ENCODE data around the gene ATCAY. TPM values are rescaled to one million over a fixed set of nuclear protein-coding genes. Genes with fewer than 3 reads are reported as not detected.

Gene ATCAY
- polyA plus RNA-seq, 3 donors: not detected

DNA sequence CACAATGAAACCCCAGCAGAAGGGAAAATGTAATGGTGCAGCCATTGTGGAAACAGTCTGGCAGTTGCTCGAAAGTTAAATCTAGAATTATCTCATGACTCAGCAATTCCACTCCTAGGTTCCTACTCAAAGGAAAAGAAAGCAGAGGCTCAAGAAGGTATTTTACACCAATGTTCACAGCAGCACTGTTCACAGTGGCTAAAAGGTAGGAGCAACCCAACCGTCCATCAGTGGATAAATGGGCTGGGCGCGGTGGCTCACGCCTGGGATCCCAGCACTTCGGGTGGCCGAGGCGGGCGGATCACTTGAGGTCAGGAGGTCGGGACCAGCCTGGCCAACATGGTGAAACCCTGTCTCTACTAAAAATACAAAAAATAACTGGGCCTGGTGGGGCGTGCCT lies 37.5 kb upstream of the ATCAY start:
- intact Hi-C loops (cut with micrococcal nuclease): no loop called here
- H3K4me1 ChIP-seq (ENCODE audit: control insufficient read depth in 1 of 2, insufficient read depth in 2 of 2, low read length in 2 of 2): no peaks in the 10 kb centered on the region
- WGBS (ENCODE audit: insufficient coverage): 98% methylated on average over 5 of the region's 11 CpGs
- peaks cover 4 to 5% of the 10 kb centered on the region in 2 donors for H3K9me3 ChIP-seq (replicated peaks in 1 of 2; ENCODE audit: control insufficient read depth in 1 of 2, insufficient read depth in 1 of 2, low read length in 2 of 2)
- H3K9ac ChIP-seq (ENCODE audit: insufficient read depth, low read length, poor library complexity, severe bottlenecking): no peak overlapping the region
- no peak overlapping the region for H3K27ac Mint-ChIP-seq
- H4K20me1 ChIP-seq (ENCODE audit: insufficient read depth, low read length): no peaks in the 10 kb centered on the region
- H3K27me3 Mint-ChIP-seq (ENCODE audit: low read depth in 3 of 3): peaks cover 2 to 5% (median 4%) of the 10 kb centered on the region in 3 donors
- no peaks in the 10 kb centered on the region for H3K79me2 ChIP-seq (ENCODE audit: insufficient read depth, low read length)
- TF ChIP-seq, protein P1, sequence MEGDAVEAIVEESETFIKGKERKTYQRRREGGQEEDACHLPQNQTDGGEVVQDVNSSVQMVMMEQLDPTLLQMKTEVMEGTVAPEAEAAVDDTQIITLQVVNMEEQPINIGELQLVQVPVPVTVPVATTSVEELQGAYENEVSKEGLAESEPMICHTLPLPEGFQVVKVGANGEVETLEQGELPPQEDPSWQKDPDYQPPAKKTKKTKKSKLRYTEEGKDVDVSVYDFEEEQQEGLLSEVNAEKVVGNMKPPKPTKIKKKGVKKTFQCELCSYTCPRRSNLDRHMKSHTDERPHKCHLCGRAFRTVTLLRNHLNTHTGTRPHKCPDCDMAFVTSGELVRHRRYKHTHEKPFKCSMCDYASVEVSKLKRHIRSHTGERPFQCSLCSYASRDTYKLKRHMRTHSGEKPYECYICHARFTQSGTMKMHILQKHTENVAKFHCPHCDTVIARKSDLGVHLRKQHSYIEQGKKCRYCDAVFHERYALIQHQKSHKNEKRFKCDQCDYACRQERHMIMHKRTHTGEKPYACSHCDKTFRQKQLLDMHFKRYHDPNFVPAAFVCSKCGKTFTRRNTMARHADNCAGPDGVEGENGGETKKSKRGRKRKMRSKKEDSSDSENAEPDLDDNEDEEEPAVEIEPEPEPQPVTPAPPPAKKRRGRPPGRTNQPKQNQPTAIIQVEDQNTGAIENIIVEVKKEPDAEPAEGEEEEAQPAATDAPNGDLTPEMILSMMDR (IDR thresholded peaks at IDR 0.05): no peak
- H3K36me3 Mint-ChIP-seq: no peaks in the 10 kb centered on the region
- H3K4me1 Mint-ChIP-seq: no peaks in the 10 kb centered on the region
- peaks cover 1 to 9% (median 7%) of the 10 kb centered on the region in 7 donors for H3K9me3 Mint-ChIP-seq
- no peak overlapping the region for H3K4me3 ChIP-seq (replicated peaks in 1 of 3; ENCODE audit: low read depth in 2 of 3, low read length in 3 of 3)
- no peak for DNase-seq
- H3K27ac ChIP-seq (ENCODE audit: low read depth in 1 of 2, low read length in 2 of 2): no peak overlapping the region
- no peak overlapping the region for H3K4me3 Mint-ChIP-seq
- H2AFZ ChIP-seq (ENCODE audit: insufficient read depth, low read depth, low read length, poor library complexity, severe bottlenecking): no peak overlapping the region
- no peak overlapping the region for H3K4me2 ChIP-seq (replicated peaks; ENCODE audit: extremely low read depth, low read length, poor library complexity, severe bottlenecking)
- no peaks in the 10 kb centered on the region for H3K36me3 ChIP-seq (replicated peaks in 1 of 2; ENCODE audit: control insufficient read depth in 1 of 2, insufficient read depth in 2 of 2, low read length in 2 of 2)
- no peaks in the 10 kb centered on the region for H3K27me3 ChIP-seq (ENCODE audit: control insufficient read depth in 2 of 2, insufficient read depth in 2 of 2, low read length in 2 of 2)

DNA sequence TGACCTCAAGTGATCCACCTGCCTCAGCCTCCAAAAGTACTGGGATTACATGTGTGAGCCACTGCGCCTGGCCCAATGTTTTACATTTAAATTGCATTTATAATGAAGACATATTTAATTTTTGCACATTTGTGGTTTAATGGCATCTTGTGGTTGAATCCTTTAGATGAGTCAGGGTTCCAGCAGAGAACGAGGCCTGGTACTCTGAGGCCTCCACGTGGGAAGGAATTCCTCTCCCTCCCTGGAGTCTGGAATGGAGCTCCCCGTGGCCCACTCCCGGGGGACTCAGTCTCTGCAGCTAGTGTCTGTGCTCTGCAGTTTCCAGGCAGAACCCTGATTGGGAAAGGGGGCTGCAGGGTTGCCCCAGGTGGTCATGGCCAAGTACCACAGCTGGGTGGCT lies 35.9 kb upstream of the ATCAY start:
- peaks cover 0 to 5% (median 0%) of the 10 kb centered on the region in 7 donors for H3K9me3 Mint-ChIP-seq
- H3K27ac Mint-ChIP-seq: no peak overlapping the region
- WGBS (ENCODE audit: insufficient coverage): 56% methylated on average over 4 of the region's 5 CpGs

More for the DNA sequence above, 35.9 kb upstream of the ATCAY start:
- Histone ChIP-seq H3K36me3 (replicated peaks in 1 of 2; ENCODE audit: control insufficient read depth in 1 of 2, insufficient read depth in 2 of 2, low read length in 2 of 2) (no peaks in the 10 kb centered on the region), H3K4me2 (replicated peaks; ENCODE audit: extremely low read depth, low read length, poor library complexity, severe bottlenecking) (no peak overlapping the region), H3K4me3 (replicated peaks in 1 of 3; ENCODE audit: low read depth in 2 of 3, low read length in 3 of 3) (no peak overlapping the region), H3K27ac (ENCODE audit: low read depth in 1 of 2, low read length in 2 of 2) (no peak overlapping the region), H3K79me2 (ENCODE audit: insufficient read depth, low read length) (no peaks in the 10 kb centered on the region), H3K27me3 (ENCODE audit: control insufficient read depth in 2 of 2, insufficient read depth in 2 of 2, low read length in 2 of 2) (no peaks in the 10 kb centered on the region), H3K9me3 (replicated peaks in 1 of 2; ENCODE audit: control insufficient read depth in 1 of 2, insufficient read depth in 1 of 2, low read length in 2 of 2) (no peaks in the 10 kb centered on the region), H2AFZ (ENCODE audit: insufficient read depth, low read depth, low read length, poor library complexity, severe bottlenecking) (no peak overlapping the region), H4K20me1 (ENCODE audit: insufficient read depth, low read length) (no peaks in the 10 kb centered on the region), H3K4me1 (ENCODE audit: control insufficient read depth in 1 of 2, insufficient read depth in 2 of 2, low read length in 2 of 2) (no peaks in the 10 kb centered on the region), H3K9ac (ENCODE audit: insufficient read depth, low read length, poor library complexity, severe bottlenecking) (no peak overlapping the region)
- no peak for DNase-seq
- H3K4me3 Mint-ChIP-seq: no peak overlapping the region
- intact Hi-C loops (cut with micrococcal nuclease): no loop called here
- H3K36me3 Mint-ChIP-seq: no peaks in the 10 kb centered on the region
- H3K27me3 Mint-ChIP-seq (ENCODE audit: low read depth in 3 of 3): peaks cover 4 to 6% (median 5%) of the 10 kb centered on the region in 3 donors
- TF ChIP-seq, protein P1 (IDR thresholded peaks at IDR 0.05): no peak
- H3K4me1 Mint-ChIP-seq: no peaks in the 10 kb centered on the region
